Tibial artery (tissue), 4 donors: Measurements from ENCODE around the gene SHH.

Source experiments
- DNase-seq, 2 donors: peaks; one replicate each; pipeline ENCODE4 v3.0.0-alpha.2; 2019
- H3K27ac ChIP-seq, 2 donors: fragments of 200-600 bp; sonication (generic) in 1 of 2; 1 replicate in 1 of 2; 2 replicates in 1 of 2; pipeline ENCODE4 v1.5.1; 2018 to 2019; ENCODE audit warnings: mild to moderate bottlenecking in 1 of 2
- H3K27me3 ChIP-seq, 2 donors: fragments of 200-600 bp; sonication (generic) in 1 of 2; one replicate each; pipeline versions ENCODE4 v1.5.1 to v1.6.0; 2016 to 2019
- H3K36me3 ChIP-seq, 3 donors: fragments of 200-600 bp; sonication (generic) in 2 of 3; one replicate each; pipeline ENCODE4 v1.5.1; 2016 to 2019; ENCODE audit warnings: mild to moderate bottlenecking in 2 of 3
- H3K4me1 ChIP-seq, 4 donors: fragments of 200-600 bp; sonication (generic) in 2 of 4; 1 replicate in 3 of 4; 2 replicates in 1 of 4; pipeline ENCODE4 v1.5.1; 2016 to 2019
- H3K4me3 ChIP-seq, 2 donors: fragments of 200-600 bp; sonication (generic) in 1 of 2; 1 replicate in 1 of 2; 2 replicates in 1 of 2; pipeline ENCODE4 v1.5.1; 2018 to 2019; ENCODE audit warnings: mild to moderate bottlenecking in 2 of 2
- H3K9me3 ChIP-seq, 3 donors: fragments of 200-600 bp; sonication (generic) in 1 of 3; one replicate each; pipeline ENCODE4 v1.5.1; 2016 to 2019
- intact Hi-C: fragments of 100-400 bp; cut with DNase I; formaldehyde crosslinking; loops from one replicate; pipeline ENCODE4 v1.15.0; 2023; ENCODE audit warnings: low total_unique reads
- TF ChIP-seq, protein P1 (sequence below), 2 experiments: fragments of 200-600 bp in 1 of 2; fragments of 450-650 bp in 1 of 2; IDR thresholded peaks; one replicate each; pipeline ENCODE4 v1.5.1; 2017 to 2019; ENCODE audit warnings: antibody characterized with exemption in 2 of 2, mild to moderate bottlenecking in 1 of 2, moderate library complexity in 1 of 2

The SHH gene

DNA sequence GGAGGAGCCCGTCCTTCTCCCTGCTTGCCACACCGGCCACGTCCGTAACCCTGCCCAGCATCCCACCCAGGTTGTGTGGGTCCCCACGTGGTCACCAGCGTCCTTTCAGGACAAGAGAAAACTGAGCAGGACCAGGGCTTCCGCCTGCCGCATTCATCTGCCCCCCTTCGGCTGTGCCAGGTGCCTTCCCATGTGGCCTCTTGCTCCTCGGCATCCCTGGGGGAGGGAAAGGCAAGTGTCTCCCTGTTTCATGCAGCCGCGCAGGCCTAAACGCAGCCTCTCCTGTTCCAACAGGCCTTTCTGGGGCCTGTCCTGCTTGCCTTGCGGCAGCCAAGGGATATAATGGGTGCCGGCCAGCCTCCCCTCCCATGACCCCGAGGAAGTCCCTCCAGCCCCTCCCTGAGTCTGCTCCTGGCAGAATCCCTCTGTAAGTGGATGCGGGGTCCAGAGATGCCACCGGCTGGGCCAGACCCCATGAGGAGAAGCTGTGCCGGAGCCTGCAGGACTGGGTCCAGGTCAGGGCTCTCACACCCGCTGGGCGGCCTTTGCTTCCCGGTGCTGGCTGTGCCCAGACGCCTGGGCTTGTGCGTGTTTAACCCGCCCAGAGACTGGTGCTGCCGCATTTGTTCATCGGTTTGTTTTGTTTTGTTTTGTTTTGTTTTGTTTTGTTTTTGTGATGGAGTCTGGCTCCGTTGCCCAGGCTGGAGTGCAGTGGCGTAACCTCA is 23.1 kb downstream of the SHH start:
- TF ChIP-seq, protein P1, sequence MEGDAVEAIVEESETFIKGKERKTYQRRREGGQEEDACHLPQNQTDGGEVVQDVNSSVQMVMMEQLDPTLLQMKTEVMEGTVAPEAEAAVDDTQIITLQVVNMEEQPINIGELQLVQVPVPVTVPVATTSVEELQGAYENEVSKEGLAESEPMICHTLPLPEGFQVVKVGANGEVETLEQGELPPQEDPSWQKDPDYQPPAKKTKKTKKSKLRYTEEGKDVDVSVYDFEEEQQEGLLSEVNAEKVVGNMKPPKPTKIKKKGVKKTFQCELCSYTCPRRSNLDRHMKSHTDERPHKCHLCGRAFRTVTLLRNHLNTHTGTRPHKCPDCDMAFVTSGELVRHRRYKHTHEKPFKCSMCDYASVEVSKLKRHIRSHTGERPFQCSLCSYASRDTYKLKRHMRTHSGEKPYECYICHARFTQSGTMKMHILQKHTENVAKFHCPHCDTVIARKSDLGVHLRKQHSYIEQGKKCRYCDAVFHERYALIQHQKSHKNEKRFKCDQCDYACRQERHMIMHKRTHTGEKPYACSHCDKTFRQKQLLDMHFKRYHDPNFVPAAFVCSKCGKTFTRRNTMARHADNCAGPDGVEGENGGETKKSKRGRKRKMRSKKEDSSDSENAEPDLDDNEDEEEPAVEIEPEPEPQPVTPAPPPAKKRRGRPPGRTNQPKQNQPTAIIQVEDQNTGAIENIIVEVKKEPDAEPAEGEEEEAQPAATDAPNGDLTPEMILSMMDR (IDR thresholded peaks at IDR 0.05) = no peak
- Histone ChIP-seq H3K36me3 (peaks cover 3 to 8% (median 8%) of the 10 kb centered on the region in 3 donors), H3K4me3 (no peak overlapping the region), H3K4me1 (peaks cover 0 to 11% (median 9%) of the 10 kb centered on the region in 4 donors), H3K27ac (no peak overlapping the region), H3K9me3 (no peaks in the 10 kb centered on the region), H3K27me3 (peaks cover 0 to 12% of the 10 kb centered on the region in 2 donors)
- no peak for DNase-seq
- intact Hi-C loops = no loop called here

DNA sequence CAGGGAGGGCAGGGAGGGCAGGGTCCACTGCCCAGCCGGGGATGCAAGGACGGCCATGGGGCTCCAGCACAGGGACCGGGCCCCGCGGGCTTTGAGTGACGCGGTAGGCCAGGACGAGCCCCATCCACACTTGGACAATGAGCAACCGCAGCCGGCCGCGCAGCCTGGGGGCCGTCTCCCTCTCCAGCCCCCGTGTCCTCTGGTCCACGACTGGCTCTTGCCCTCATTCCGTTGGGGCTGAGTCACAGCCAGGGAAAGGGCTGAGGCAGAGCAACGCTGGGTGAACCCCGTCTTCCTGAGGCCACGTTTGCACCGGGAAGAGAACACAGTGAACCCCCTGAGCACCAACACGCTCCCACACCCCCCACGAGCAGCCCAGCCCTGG is 23.7 kb downstream of the SHH start:
- no peaks in the 10 kb centered on the region for H3K9me3 ChIP-seq
- TF ChIP-seq, protein P1 (IDR thresholded peaks at IDR 0.05) = no peak
- H3K27ac ChIP-seq = no peak overlapping the region
- H3K36me3 ChIP-seq = peaks cover 8 to 13% (median 9%) of the 10 kb centered on the region in 3 donors
- no peak for DNase-seq
- intact Hi-C loops = no loop called here
- no peak overlapping the region for H3K4me3 ChIP-seq
- peaks cover 0 to 12% of the 10 kb centered on the region in 2 donors for H3K27me3 ChIP-seq
- peaks cover 0 to 11% (median 9%) of the 10 kb centered on the region in 4 donors for H3K4me1 ChIP-seq

DNA sequence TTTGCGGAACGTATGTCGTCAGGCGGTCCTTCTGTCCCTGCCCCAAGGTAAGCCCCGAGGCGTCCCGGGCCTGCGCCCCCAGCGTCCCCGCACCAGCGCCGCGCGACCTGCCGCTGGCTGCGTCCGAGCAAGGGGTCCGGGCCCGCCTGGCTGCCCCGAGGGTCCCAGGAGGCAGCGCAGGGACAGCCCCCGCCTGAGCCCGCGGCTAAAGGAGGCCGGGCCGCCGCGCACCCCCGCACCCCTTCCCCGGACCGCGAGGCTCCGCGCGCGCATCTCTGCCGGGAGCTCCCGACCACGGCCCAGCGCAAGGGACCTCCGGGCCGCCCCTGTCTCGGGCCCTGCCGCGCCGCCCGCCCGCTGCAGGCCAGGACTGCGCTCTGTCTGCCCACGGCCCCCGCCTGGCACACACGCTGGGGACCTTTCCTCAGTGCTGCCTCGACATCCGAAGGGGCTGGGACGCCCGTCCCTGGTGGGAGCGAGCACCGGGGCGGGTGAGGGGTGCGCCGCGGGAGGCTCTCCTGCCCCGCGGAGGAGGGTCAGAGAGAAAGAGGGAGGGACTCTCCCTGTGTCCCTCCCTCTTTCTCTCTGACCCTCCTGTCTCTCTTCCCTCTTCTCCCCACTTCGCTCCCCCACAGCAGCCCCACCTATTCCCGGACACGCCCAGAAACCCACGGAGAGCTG is 25.0 kb downstream of the SHH start:
- DNase-seq = no peak
- Histone ChIP-seq H3K4me1 (peaks cover 0 to 11% (median 9%) of the 10 kb centered on the region in 4 donors), H3K27ac (no peak overlapping the region), H3K4me3 (peak overlapping the region in 1 of 2 donors; percentile 31), H3K9me3 (no peaks in the 10 kb centered on the region), H3K27me3 (peaks cover 0 to 12% of the 10 kb centered on the region in 2 donors), H3K36me3 (peaks cover 20 to 24% (median 20%) of the 10 kb centered on the region in 3 donors)
- TF ChIP-seq, protein P1 (IDR thresholded peaks at IDR 0.05) = no peak
- intact Hi-C loops = no loop called here

DNA sequence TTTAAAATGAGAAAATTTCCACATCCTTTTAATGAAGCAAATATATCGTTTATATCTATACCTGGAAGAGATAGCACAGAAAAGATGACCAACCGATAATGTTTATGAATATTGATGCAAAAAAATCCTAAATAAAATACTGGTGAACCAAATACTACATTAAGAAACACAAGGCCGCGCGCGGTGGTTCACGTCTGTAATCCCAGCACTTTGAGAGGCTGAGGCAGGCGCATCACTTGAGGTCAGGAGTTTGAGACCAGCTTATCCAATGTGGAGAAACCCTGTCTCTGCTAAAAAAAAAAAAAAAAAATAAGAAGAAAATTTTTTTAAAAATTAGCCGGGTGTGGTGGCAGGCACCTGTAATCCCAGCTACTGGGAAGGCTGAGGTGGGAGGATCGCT is 25.8 kb downstream of the SHH start:
- no peak for DNase-seq
- peaks cover 28 to 32% (median 29%) of the 10 kb centered on the region in 3 donors for H3K36me3 ChIP-seq
- intact Hi-C loops = no loop called here
- peaks cover 0 to 12% of the 10 kb centered on the region in 2 donors for H3K27me3 ChIP-seq
- TF ChIP-seq, protein P1 (IDR thresholded peaks at IDR 0.05) = no peak
- H3K4me1 ChIP-seq = peaks cover 0 to 11% (median 9%) of the 10 kb centered on the region in 4 donors
- no peak overlapping the region for H3K4me3 ChIP-seq
- H3K27ac ChIP-seq = no peak overlapping the region
- no peaks in the 10 kb centered on the region for H3K9me3 ChIP-seq

DNA sequence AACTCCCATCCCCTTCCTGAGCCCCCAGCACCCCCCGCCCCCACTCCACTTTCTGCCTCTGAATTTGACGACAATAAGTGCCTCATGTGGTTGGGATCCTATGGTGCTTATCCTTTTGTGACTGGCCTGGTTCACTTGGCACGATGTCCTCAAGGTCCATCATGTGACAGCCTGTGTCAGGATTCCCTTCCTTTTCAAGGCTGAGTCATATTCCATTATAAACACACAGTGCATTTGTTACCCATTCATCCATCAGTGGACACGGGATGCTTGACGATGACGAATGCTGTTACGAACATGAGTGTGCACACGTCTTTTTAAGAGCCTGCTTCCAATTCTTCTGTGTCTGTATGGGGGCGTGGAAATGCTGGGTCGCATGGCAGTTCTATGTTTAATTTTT is 26.7 kb downstream of the SHH start:
- Histone ChIP-seq H3K36me3 (peaks cover 32 to 42% (median 37%) of the 10 kb centered on the region in 3 donors), H3K4me1 (peaks cover 0 to 11% (median 9%) of the 10 kb centered on the region in 4 donors), H3K27me3 (peaks cover 0 to 12% of the 10 kb centered on the region in 2 donors), H3K4me3 (no peak overlapping the region), H3K9me3 (no peaks in the 10 kb centered on the region), H3K27ac (no peak overlapping the region)
- TF ChIP-seq, protein P1 (IDR thresholded peaks at IDR 0.05) = no peak
- DNase-seq = no peak
- intact Hi-C loops = no loop called here
